ENCODE results near the gene LGALS7B.
"Not testable (repeated sequence)": the region's sequence is repeated elsewhere in the genome, so short reads cannot be mapped to it uniquely, and the experiment has no call there.

LGALS7B gene

DNA sequence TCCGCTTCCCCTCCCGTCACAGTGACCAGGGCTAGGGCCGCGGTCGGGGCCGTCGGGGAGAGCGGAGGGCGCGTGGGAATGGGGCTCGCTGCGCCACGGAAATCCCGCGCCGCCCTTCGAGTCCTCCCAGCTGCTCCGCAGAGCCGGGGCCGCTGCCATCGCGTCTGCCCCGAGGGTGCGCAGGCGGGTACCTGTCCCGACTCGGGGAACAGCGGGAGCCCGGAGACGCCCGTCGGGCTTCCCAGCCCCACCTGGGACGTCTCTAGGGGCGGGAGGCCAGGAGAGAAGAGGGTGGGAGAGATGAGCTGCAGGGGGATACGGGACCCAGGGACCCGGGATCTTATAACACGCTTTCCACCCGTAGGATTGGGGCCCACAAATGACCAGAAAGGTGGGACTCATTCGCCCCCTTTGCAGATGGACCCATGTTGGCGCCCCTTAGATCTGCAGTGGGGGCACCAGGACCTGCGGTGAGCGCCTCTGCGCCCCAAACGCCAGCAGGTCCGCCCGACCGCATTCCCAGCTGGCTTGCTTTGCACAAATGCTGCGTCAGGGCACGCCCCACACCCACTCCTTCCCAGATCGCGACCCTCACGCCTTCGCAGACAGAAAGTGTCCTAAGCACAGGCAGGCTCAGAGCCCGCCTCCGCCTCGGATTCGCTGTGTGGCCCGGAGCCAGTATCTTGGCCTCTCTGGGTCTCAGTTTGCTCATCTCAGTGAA is 18.6 kb upstream of the LGALS7B start:
- DNase-seq (ENCODE audit: low spot score): not testable (repeated sequence)

DNA sequence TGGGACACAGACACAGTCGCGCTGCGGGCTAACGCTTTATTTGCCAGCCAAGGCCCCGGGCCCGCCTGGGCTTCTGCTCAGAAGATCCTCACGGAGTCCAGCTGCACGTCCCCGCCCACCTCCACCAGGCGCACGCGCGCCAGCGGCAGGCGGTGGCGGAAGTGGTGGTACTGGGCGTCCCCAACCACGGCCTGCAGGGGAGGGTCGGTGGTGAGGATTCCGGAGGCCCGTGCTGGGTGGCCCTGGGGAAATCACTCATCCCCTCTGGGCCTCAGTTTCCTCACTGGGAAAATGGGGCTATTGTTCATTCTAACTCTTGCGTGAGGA is 18.1 kb upstream of the LGALS7B start:
- not testable (repeated sequence) for DNase-seq (ENCODE audit: low spot score)

DNA sequence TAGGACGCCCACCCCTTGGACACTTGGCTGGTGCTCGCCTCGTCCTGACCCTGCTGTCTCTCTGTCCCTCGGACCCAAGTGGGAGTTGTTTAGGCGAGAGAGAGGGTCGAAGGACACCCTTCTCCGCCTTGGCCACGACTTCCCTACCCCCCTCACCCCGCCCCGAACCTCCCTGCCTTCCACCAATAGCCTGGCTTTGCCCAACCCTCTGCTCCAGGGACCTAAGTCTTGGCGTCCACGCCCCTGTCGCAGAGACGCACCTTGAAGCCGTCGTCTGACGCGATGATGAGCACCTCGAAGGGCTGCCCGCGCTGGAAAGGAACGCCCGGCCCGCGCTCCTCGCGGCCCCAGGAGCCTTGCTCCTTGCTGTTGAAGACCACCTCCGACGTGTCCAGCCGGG is 17.4 kb upstream of the LGALS7B start:
- not testable (repeated sequence) for DNase-seq (ENCODE audit: low spot score)

DNA sequence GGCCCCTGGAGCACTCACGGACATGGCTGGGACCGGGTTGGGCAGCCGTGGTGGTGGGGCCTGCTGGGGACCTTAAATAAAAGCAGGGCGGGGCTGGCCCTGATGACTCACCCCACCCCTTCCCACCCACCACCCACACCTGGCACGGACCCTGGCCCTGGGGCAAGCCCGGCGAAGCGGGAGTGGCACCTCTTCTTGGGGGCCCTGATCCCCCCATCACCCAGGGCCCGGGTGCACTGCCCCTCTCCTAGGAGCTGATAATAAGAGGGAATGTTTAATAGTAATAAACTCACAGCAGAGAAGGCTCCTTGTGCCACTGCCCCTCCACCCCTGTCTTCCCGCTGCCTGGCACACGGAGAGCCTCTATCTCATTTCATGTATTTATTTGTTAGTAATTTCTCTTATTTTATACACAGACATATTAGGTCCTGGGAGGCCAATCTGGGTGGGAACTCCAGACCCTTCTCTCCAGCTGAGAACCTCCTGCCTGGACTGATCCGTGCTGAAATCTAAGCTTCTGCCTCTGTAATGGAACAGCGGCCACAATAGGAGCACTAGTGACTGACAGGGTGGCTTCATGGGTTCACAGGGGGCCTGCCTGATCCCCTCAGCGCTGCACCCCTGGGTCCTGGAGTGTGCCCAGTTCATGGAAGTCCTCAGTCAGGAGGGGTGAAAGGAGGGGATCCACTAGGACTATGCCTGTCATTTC is 15.4 kb upstream of the LGALS7B start, which contains the start of gene LGALS7:
Gene LGALS7 (minus strand): TSS at position 49 of the 709 bp plus-strand sequence. CDS start 25 bp downstream, at position 24.
- DNase-seq (ENCODE audit: low spot score): no peak

DNA sequence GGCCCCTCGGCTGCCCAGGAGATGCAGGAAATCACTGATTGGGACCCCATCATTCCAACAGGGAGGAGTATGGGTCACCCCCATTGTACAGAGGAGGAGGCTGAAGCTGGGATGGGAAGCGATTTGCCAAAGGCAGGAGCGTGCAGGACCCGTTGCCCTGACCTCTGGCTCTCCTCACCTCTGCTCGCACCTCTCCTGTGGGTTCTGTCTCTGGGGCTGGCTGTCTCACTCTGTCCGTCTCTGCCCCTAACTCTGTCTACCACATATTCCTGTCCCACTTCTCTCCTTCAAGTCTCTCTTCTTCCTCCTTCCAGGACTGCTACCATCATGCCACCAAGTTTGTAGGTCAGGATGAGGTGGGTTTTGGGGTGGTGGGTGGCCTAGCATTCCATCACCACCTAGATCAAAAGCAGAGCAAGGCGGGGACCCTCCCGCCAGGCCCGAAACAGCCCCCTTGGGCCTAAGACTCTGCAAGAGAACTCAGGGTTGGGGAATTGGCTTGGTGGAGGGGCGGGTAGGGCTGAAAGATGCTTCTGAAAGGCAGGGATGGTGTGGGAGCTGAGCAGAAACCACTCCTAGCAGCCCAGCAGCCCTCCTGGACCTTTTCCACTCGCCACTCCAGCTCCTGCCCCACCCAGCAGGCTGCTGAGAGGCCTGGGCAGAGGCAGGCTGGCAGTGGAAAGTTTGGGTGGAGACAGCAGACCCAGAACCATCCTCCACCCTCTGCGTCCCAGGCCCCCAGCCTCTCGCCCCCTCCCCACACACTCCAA is 14.6 kb upstream of the LGALS7B start:
- DNase-seq (ENCODE audit: low spot score): no peak

DNA sequence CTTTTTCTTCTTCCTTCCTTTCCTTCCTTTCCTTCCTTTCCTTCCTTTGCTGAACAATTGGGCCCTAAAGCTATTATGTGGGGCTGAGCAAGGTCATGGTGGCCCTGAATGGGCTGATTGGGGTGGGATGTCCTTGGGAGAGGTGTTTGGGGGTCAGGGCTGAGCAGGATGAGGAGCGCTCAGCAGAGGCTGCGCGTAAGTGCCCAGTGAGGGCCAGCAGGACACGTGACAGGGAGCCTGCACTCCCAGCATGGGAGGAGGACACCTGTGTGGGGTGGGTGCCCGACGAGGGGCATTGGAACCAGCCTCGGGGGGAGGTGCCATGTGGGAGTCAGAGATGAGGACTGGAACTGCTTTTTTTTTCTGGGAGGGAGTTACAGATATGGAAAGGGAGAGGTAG is 10.3 kb upstream of the LGALS7B start:
- DNase-seq (ENCODE audit: low spot score): no peak

DNA sequence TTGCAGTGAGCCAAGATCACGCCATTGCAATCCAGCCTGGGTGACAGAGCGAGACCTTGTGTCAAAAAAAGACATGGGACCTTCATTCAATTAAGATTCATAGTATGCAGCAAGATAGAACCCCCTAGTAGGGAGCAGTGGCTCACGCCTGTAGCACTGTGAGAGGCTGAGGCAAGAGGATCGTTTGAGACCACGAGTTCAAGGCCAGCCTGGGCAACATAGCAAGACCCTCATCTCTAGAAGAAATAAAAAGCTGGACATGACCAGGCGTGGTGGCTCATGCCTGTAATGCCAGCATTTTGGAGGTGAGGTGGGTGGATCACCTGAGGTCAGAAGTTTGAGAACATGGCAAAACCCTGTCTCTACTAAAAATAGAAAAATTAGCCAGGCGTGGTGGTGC is 8.6 kb upstream of the LGALS7B start:
- no peak for DNase-seq (ENCODE audit: low spot score)

DNA sequence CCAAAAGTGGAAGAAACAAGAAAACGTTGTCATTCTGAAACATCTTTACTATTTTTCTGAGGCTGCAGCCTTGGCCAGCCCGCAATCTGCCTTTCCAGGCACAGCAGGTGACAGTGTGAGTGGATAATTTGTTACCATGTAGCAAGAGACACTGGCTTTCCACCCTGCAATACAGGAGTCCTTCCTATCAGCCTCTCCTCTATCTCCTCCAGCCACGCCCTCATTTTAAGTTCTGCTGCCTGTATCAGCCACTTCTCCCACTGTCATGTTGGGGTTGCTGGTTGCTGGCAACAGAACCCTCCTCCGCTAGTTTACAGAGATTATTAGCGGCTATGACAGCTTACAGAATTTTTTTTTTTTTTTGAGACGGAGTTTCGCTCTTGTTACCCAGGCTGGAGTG is 7.9 kb upstream of the LGALS7B start:
- DNase-seq (ENCODE audit: low spot score): no peak

DNA sequence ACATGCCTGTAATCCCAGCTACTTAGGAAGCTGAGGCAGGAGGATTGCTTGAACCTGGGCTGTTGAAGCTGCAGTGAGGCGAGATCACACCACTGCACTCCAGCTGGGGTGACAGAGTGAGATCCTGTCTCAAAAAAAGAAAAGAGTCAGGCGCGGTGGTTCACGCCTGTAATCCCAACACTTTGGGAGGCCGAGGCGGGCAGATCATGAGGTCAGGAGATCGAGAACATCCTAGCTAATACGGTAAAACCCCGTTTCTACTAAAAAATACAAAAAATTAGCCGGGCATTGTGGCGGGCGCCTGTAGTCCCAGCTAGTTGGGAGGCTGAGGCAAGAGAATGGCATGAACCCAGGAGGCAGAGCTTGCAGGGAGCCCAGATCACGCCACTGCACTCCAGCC is 6.8 kb upstream of the LGALS7B start:
- DNase-seq (ENCODE audit: low spot score): not testable (repeated sequence)

DNA sequence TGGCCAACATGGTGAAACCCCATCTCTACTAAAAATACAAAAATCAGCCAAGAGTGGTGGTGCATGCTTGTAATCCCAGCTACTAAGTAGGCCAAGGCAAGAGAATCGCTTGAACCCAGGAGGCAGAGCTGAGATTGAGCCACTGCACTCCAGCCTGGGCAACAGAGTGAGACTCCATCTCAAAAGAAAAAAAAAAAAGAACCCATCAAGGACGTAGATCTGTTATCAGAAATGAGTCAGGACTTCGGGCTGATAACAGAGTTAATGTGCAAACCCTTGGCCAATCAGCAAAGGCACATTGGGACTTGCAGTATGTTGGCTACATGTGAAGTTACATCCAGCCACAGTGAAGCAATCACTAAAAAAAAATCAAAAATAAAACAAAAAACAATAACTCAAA is 4.8 kb upstream of the LGALS7B start:
- no peak for DNase-seq (ENCODE audit: low spot score)

DNA sequence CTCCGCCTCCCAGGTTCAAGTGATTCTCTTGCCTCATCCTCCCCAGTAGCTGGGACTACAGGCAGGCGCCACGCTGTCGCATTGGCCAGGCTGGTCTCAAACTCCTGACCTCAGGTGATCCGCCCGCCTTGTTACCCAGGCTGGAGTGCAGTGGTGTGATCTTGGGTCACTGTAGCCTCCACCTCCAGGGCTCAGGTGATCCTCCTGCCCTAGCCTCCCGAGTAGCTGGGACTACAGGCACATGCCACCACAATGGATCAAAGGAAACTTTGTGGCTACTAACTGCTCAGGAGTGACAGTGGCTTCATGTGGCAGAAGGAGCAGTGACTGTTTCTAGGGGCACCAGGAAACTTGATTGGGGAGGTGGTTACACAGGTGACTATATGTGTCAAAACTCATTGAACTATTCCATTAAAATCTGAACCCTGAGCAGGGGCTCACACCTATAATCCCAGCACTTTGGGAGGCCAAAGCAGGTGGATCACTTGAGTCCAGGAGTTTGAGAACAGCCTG is 3.8 kb upstream of the LGALS7B start:
- no peak for DNase-seq (ENCODE audit: low spot score)

DNA sequence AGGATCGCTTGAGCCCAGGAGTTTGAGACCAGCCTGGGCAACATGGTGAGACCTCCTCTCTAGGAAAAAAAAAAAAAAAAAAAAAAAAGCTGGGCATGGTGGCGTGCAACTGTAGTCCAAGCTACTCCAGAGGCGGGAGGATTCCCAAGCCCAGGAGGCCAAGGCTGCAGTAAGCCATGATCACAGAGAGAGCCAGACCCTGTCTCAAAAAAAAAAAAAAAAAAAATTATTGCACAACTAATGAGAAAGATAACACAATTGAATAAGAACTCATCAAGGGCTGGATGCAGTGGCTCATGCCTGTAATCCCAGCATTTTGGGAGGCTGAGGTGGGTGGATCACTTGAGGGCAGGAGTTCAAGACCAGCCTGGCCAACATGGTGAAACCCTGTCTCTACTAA is 2.9 kb upstream of the LGALS7B start:
- DNase-seq (ENCODE audit: low spot score): not testable (repeated sequence)

DNA sequence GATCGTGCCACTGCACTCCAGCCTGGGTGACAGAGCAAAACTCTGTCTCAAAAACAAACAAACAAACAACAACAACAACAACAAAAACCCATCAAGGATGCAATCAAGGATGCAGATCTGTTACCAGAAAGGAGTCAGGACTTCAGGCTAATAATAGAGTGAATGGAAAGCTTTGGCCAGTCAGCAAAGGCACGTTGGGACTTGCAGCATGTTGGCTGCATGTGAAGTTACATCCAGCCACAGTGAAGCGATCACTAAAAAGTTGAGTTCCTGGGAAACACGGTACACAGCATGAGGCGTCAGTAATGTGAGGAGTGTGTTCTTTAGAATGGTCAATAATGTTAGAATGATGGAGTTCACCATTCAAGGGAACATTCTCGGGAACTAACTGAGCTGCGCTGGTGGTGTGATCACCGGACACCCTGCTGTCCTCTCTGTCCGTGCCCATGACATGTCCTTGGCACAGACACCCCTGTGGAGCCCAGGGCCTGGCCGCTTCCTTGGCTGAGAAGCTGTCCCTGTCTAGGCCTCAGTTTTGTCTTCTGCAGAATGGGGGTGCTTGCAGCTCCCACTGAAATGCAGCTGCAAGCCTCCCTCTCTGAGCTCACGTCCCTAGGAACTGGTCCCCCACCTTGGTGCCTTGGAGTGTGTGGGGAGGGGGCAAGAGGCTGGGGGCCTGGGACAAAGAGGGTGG is 2.3 kb upstream of the LGALS7B start:
- no peak for DNase-seq (ENCODE audit: low spot score)

DNA sequence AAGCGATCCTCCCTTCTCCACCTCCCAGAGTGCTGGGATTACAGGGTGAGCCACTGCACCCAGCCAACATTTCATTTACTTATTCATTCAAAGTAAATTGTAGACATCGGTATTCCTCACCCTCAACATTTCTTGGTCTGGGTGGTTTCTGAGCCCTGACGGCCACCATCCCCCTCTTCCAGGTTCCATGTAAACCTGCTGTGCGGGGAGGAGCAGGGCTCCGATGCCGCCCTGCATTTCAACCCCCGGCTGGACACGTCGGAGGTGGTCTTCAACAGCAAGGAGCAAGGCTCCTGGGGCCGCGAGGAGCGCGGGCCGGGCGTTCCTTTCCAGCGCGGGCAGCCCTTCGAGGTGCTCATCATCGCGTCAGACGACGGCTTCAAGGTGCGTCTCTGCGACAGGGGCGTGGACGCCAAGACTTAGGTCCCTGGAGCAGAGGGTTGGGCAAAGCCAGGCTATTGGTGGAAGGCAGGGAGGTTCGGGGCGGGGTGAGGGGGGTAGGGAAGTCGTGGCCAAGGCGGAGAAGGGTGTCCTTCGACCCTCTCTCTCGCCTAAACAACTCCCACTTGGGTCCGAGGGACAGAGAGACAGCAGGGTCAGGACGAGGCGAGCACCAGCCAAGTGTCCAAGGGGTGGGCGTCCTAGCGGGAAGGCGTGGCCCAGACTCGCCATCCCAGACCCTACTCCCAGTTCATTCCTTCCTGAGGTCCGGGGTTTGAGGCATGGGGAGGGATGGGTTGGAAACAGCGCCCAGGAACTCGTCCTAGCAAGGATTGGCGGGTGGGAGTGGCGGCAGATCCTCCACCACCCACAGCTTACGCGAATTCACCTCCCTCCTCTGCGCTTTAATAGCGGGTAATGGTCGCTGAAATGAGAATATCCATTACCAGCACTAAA is 1.8 kb downstream of the LGALS7B start:
- not testable (repeated sequence) for DNase-seq (ENCODE audit: low spot score)

DNA sequence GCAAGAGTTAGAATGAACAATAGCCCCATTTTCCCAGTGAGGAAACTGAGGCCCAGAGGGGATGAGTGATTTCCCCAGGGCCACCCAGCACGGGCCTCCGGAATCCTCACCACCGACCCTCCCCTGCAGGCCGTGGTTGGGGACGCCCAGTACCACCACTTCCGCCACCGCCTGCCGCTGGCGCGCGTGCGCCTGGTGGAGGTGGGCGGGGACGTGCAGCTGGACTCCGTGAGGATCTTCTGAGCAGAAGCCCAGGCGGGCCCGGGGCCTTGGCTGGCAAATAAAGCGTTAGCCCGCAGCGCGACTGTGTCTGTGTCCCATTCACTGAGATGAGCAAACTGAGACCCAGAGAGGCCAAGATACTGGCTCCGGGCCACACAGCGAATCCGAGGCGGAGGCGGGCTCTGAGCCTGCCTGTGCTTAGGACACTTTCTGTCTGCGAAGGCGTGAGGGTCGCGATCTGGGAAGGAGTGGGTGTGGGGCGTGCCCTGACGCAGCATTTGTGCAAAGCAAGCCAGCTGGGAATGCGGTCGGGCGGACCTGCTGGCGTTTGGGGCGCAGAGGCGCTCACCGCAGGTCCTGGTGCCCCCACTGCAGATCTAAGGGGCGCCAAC is 2.6 kb downstream of the LGALS7B start:
- not testable (repeated sequence) for DNase-seq (ENCODE audit: low spot score)

DNA sequence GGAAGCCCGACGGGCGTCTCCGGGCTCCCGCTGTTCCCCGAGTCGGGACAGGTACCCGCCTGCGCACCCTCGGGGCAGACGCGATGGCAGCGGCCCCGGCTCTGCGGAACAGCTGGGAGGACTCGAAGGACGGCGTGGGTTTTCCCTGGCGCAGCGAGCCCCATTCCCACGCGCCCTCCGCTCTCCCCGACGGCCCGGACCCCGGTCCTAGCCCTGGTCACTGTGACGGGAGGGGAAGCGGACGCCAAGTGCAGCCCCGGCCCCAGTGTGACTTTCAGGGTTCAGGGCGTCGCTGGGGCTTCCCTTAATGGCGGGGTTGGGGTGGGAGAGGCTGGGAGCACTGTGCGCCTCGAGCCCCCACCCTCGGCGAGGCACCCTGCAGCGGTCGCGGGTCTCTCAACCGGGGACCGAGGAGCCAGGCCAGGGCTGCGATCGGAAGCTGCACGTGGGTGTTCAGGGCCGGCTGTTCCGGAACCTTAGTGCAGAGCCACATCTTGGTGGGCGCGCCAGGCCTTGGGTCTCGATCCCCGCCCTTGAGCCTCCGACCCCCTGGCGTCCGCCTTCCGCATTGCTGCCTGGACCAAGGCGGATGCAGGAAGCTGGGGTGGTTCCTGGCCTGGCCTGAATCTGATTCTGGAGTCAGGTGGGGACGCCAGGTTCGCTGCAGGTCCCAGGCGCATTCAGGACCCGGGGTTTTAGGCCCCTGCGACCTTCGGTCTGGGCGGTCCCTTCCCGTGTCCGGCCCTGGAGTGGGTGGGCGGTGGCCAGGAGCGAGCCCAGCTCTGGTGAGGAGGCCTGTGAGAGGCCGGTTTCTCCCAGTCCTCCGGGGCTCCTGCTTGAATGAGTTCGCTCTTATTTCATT is 3.5 kb downstream of the LGALS7B start:
- DNase-seq (ENCODE audit: low spot score): peak; percentile 63

DNA sequence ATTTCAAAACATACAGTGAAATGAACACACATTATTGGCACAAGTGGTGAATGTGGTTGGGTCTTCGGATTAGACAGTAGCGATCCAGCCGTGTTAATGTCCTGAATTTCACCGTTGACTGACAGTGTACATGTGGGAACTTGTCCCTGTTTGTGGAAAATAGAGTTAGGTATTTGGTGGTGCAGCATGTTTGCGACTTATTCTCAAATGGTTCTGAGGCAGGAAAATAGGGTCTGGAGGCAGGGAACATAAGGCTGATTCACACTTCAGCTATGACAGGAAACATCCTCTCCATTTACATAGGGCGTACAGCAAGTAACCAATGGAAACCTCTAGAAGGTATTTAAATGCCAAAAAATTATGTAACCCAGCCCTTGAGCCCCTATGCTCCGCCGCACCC is 4.2 kb downstream of the LGALS7B start:
- no peak for DNase-seq (ENCODE audit: low spot score)

DNA sequence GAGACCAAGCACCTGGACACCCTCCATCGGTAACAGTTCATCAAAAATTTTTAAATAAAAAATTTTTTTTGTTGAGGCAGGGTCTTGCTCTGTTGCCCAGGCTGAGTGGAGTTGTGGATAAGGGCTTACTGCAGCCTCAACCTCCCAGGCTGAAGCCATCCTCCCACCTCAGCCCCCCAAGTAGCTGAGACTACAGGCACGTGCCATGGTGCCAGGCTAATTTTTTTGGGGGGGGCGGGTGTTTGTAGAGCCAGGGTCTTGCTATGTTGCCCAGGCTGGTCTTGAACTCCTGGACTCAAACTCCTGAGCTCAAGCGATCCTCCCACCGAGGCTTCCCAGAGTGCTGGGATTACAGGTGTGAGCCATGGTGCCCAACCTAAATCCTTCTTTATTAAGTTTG is 4.7 kb downstream of the LGALS7B start:
- no peak for DNase-seq (ENCODE audit: low spot score)

DNA sequence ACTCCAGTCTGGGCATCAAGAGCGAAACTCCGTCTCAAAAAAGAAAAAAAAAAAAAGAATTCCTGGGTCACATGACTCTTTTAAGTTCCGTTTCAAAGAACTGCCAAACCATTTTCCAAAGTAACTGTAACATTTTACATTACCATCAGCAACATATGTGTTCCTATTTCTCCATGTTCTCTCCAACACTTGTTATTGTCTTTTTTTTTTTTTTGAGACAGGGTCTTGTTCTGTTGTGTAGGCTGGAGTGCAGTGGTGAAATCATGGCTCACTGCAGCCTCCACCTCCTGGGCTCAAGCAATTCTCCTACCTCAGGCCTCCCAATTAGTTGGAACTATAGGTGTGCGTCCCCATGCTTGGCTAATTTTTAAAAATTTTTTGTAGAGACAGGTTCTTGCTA is 6.5 kb downstream of the LGALS7B start:
- DNase-seq (ENCODE audit: low spot score): no peak

DNA sequence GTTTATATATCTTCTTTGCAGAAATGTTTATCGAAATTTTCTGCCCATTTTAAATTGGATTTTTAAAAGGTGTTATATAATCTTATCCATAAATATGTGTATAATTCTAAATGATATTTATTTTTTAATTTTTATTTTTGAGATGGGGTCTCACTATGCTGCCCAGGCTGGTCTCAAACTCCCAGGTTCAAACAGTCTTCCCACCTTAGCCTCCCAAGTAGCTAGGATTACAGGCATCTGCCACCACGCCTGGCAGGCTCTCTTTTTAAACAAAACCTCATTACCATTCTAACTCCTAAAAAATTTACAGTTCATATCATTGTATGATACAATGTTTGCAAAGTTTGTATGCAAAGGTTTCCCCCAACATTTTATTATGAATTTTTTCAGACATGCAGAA is 7.2 kb downstream of the LGALS7B start:
- no peak for DNase-seq (ENCODE audit: low spot score)
